ENCODE measurements around the gene PKNOX2.

GRCh38 chr11:125221461-125221860 lies 56.9 kb downstream of the PKNOX2 start:
- TF ChIP-seq, protein P1, sequence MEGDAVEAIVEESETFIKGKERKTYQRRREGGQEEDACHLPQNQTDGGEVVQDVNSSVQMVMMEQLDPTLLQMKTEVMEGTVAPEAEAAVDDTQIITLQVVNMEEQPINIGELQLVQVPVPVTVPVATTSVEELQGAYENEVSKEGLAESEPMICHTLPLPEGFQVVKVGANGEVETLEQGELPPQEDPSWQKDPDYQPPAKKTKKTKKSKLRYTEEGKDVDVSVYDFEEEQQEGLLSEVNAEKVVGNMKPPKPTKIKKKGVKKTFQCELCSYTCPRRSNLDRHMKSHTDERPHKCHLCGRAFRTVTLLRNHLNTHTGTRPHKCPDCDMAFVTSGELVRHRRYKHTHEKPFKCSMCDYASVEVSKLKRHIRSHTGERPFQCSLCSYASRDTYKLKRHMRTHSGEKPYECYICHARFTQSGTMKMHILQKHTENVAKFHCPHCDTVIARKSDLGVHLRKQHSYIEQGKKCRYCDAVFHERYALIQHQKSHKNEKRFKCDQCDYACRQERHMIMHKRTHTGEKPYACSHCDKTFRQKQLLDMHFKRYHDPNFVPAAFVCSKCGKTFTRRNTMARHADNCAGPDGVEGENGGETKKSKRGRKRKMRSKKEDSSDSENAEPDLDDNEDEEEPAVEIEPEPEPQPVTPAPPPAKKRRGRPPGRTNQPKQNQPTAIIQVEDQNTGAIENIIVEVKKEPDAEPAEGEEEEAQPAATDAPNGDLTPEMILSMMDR (IDR thresholded peaks at IDR 0.05) = no peak
- TF ChIP-seq POLR2A (IDR thresholded peaks at IDR 0.05) (no peak), POLR2AphosphoS5 (IDR thresholded peaks at IDR 0.05) (no peak), EP300 (IDR thresholded peaks at IDR 0.05) (no peak)

Data from suprapubic skin (tissue), 4 donors.